GM12892 (cell line): ENCODE data around the gene ANTXR1.

Source experiments
- DNase-seq: peaks from one replicate; pipeline ENCODE4 v3.0.0; 2011; ENCODE audit not compliant: insufficient read length
- FAIRE-seq: peaks from 2 replicates; lab custom pipeline; 2011; peaks lifted over from hg19 to GRCh38; lab: Jason Lieb, UNC
- POLR2A ChIP-seq: IDR thresholded peaks from 2 replicates; pipeline ENCODE4 v1.6.1; 2011; ENCODE audit warnings: low read depth, low read length, control low read depth
- POLR2AphosphoS5 ChIP-seq: IDR thresholded peaks from 2 replicates; pipeline ENCODE4 v1.6.1; 2011; ENCODE audit warnings: low read depth, low read length, control low read depth
- TAF1 ChIP-seq: IDR thresholded peaks from 2 replicates; pipeline ENCODE4 v1.6.1; 2011; ENCODE audit warnings: low read depth, mild to moderate bottlenecking, control low read depth, low read length, borderline replicate concordance

Gene ANTXR1

DNA sequence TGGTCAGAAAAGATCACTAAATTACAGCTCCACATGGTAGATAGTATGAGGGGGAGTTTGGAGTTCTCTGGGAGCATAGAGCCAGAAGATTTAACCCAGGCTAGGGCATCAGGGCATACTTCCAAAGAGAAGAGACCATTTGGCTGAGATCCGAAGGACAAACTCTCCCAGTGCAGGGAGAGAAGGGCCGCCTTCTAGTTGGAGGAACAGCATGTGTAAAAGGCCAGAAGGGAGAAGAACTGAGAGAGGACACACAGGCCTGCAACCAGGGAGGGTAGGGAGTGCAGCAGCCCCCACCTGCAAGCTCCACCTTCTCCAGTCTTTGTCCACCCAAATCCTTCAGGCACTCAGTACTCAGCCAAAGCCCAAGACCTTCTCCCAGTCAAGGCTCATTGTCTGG is 192.1 kb downstream of the ANTXR1 start:
- FAIRE-seq (no peak), DNase-seq (no peak)
- TF ChIP-seq POLR2A (no peak), POLR2AphosphoS5 (no peak), TAF1 (no peak)

DNA sequence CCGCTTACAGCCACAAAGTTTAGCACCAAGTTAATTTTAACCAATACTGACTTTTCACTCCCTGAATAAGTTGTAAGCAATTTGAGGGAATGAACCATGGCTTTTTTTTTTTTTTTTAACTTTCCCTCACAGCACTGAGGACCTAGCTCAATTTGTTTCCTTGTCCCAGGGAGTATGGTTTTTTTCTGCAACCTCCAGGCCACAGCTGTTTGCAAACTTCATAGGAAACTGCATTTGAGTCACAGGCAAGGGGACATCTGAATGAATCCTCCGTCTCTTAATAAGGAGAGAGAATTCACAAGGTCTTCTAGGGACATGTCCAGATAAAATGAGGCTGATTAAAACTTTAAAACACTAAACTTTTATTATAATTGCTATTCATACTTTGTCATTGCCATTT is 192.5 kb downstream of the ANTXR1 start:
- no peak for TF ChIP-seq POLR2AphosphoS5
- no peak for DNase-seq
- no peak for FAIRE-seq

GRCh38 chr2:69208023-69208595 is 195.1 kb downstream of the ANTXR1 start:
- TF ChIP-seq TAF1 (no peak), POLR2AphosphoS5 (no peak), POLR2A (no peak)
- no peak for DNase-seq
- FAIRE-seq, result no peak

GRCh38 chr2:69209482-69209881 is 196.5 kb downstream of the ANTXR1 start:
- FAIRE-seq, result no peak
- no peak for DNase-seq
- TF ChIP-seq TAF1 (no peak), POLR2AphosphoS5 (no peak), POLR2A (no peak)

GRCh38 chr2:69210385-69210784 is 197.4 kb downstream of the ANTXR1 start:
- TF ChIP-seq POLR2A (no peak), POLR2AphosphoS5 (no peak), TAF1 (no peak)
- FAIRE-seq (no peak), DNase-seq (no peak)

GRCh38 chr2:69211048-69211447 is 198.1 kb downstream of the ANTXR1 start:
- FAIRE-seq (no peak), DNase-seq (no peak)
- TF ChIP-seq TAF1, result no peak
- no peak for TF ChIP-seq POLR2A
- no peak for TF ChIP-seq POLR2AphosphoS5

DNA sequence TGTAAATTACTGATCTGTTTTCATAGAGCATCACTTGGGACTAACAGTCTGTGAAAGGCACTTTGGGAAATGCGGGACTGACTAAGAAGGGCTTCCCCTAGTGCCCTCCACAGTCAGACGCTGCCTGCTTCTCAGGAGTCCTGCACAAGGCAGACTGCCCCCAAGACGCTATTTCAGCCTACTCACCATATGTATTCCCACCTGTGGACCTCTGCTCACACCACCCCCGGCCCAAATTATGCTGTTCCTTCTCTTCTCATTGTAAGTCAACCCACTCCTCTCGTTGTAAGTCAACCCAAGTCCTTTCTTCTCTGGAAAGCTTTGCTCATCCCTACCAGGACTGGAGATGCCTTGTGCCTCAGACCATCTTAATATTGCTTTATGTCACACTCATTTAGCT is 198.7 kb downstream of the ANTXR1 start:
- FAIRE-seq, result no peak
- TF ChIP-seq TAF1, result no peak
- TF ChIP-seq POLR2AphosphoS5, result no peak
- no peak for TF ChIP-seq POLR2A
- no peak for DNase-seq

- FAIRE-seq (no peak), DNase-seq (no peak)
- TF ChIP-seq POLR2A (no peak), TAF1 (no peak), POLR2AphosphoS5 (no peak)
These were observed 199.5 kb downstream of the ANTXR1 start for GRCh38 chr2:69212238-69213028.

GRCh38 chr2:69213201-69213600 is 200.2 kb downstream of the ANTXR1 start:
- TF ChIP-seq TAF1 (no peak), POLR2AphosphoS5 (no peak), POLR2A (no peak)
- no peak for DNase-seq
- no peak for FAIRE-seq

- TF ChIP-seq POLR2A (no peak), POLR2AphosphoS5 (no peak), TAF1 (no peak)
- no peak for FAIRE-seq
- DNase-seq, result no peak
These were observed 200.8 kb downstream of the ANTXR1 start for GRCh38 chr2:69213782-69214181.

DNA sequence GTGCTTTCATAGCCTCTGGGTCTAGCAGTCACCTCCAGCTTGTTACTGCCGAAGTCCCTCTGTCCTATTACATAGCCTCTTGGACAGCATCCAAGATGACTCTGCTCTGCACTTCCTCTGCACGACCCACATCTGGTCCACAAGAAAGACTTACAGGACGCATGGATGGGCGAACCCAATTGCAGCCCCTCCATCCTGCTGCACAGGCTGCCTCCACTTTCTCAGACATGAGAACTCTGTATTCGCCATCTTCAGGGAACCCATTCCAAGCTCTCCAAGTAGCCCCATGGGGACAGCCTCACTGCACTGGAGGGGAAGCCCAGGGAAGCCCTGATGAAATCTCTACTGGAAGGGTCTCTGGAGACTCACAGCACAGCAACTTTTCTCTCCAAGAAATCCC is 201.9 kb downstream of the ANTXR1 start:
- no peak for TF ChIP-seq TAF1
- no peak for TF ChIP-seq POLR2A
- no peak for TF ChIP-seq POLR2AphosphoS5
- FAIRE-seq, result no peak
- DNase-seq, result no peak

DNA sequence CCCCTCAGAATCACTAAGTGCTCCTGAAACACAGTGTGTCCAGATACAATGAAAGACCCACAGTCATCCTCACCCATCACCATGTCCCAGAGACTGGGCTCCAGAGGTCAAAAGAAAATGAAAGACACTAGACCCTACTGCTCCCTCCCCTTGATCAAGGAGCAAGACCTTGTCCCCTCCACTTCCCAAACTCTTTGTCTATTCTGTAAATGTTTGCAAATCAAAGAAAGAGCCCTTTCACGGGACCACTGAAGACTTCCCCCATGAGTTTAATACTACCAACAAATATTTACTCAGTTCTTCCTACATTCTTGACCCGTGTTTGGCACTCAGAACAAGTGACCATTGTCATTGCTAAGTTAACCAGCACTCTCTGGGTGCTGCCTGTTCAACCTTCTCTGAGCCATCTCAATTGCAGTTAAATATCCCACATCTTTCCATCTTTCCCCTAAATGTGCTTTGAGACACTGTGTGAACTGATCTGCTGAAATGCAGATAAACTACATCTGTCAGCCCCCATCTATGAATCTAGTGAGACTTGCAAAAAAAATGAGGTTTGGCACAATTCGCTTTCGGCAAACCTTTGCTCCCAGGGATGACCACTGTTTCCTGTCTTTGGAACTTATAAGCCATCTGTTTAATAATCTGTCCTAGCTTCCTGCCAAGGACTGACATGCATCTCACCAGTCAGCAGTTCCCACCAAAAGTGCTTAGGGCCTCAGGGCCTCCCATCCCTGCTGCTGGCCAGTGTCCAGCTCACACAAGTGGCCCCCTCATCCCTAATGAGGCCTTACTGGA is 203.8 kb downstream of the ANTXR1 start:
- DNase-seq, result no peak
- TF ChIP-seq POLR2A (no peak), POLR2AphosphoS5 (no peak), TAF1 (no peak)
- no peak for FAIRE-seq
